B cell (primary cell): ENCODE results near the gene RC3H1. TPM values are rescaled to one million over a fixed set of nuclear protein-coding genes. Genes with fewer than 3 reads are reported as not detected.
A peak's percentile ranks its signal among the peaks of the same experiment; 100 is the strongest.

Experiments used
- ATAC-seq: fragments of 200-7000 bp; cut with Tn5 transposase; one replicate; pipeline ENCODE4 v1.10.0; 2021; ENCODE audit warnings: low read depth, mild to moderate bottlenecking, moderate number of reproducible peaks, moderate library complexity
- CTCF ChIA-PET: fragments of 350-600 bp; sonication (Branson Sonifier 250); formaldehyde crosslinking; loops from one replicate; lab custom pipeline; 2021; ENCODE audit warnings: antibody characterized with exemption, inconsistent platforms; lab: Charles Lee
- POLR2A ChIA-PET: fragments of 350-600 bp; sonication (Branson Sonifier 250); formaldehyde crosslinking; loops from one replicate; lab custom pipeline; 2021; ENCODE audit warnings: antibody characterized with exemption; lab: Charles Lee
- DNase-seq: peaks from one replicate; pipeline ENCODE4 v3.0.0; 2013
- H2AFZ ChIP-seq: 2 replicates; pipeline ENCODE4 v1.6.1; 2012; ENCODE audit warnings: mild to moderate bottlenecking, low read depth, low read length; ENCODE audit not compliant: insufficient read depth, poor library complexity, severe bottlenecking
- H3K27ac ChIP-seq, 2 donors: 1 replicate in 1 of 2; 2 replicates in 1 of 2; pipeline ENCODE4 v1.5.1; 2012 to 2013; ENCODE audit warnings: low read length in 2 of 2, mild to moderate bottlenecking in 2 of 2, moderate library complexity in 1 of 2
- H3K27me3 ChIP-seq, 4 experiments: fragments of 200-600 bp in 1 of 4; sonication (generic) in 1 of 4; replicated peaks in 1 of 4; 1 replicate in 2 of 4; 2 replicates in 2 of 4; pipeline versions ENCODE4 v1.6.1 to v1.7.0; 2013 to 2016; ENCODE audit warnings: low read length in 3 of 4, mild to moderate bottlenecking in 2 of 4, mixed read lengths in 1 of 4, moderate library complexity in 1 of 4; ENCODE audit not compliant: insufficient read depth in 4 of 4, control insufficient read depth in 3 of 4; ENCODE audit errors: control extremely low read depth in 1 of 4
- H3K36me3 ChIP-seq, 2 experiments: replicated peaks in 1 of 2; 1 replicate in 1 of 2; 2 replicates in 1 of 2; pipeline versions ENCODE4 v1.6.1 to v1.7.1; 2013; ENCODE audit warnings: low read length in 1 of 2; ENCODE audit not compliant: insufficient read depth in 2 of 2, control insufficient read depth in 1 of 2; ENCODE audit errors: control extremely low read depth in 1 of 2, extremely low read depth in 1 of 2
- H3K4me1 ChIP-seq, 2 donors: fragments of 200-600 bp in 1 of 2; sonication (generic) in 1 of 2; 1 replicate in 1 of 2; 2 replicates in 1 of 2; pipeline versions ENCODE4 v1.5.1 to v1.6.1; 2013 to 2017; ENCODE audit warnings: low read length in 2 of 2; ENCODE audit not compliant: control insufficient read depth in 2 of 2, insufficient read depth in 2 of 2
- H3K4me2 ChIP-seq: replicated peaks from 2 replicates; pipeline ENCODE3; 2012; ENCODE audit warnings: mild to moderate bottlenecking, low read depth, low read length; ENCODE audit not compliant: poor library complexity, severe bottlenecking
- H3K4me3 ChIP-seq, 5 experiments: fragments of 200-600 bp in 1 of 5; sonication (generic) in 1 of 5; 1 replicate in 3 of 5; 2 replicates in 2 of 5; pipeline versions ENCODE4 v1.5.1 to v1.7.0; 2011 to 2016; ENCODE audit warnings: low read length in 4 of 5, mild to moderate bottlenecking in 4 of 5, low read depth in 2 of 5, control low read depth in 1 of 5, moderate library complexity in 1 of 5; ENCODE audit not compliant: insufficient read depth in 1 of 5; ENCODE audit errors: control extremely low read depth in 1 of 5, extremely low read depth in 1 of 5
- H3K79me2 ChIP-seq: fragments of 200-600 bp; sonication (generic); one replicate; pipeline ENCODE4 v1.6.0; 2016; ENCODE audit warnings: low read length; ENCODE audit not compliant: control insufficient read depth, insufficient read depth
- H3K9ac ChIP-seq: fragments of 200-600 bp; sonication (generic); 2 replicates; pipeline ENCODE4 v1.6.1; 2017; ENCODE audit warnings: mild to moderate bottlenecking, low read length, moderate library complexity
- H3K9me3 ChIP-seq, 3 donors: one replicate each; pipeline versions ENCODE4 v1.6.1 to v1.7.1; 2013; ENCODE audit warnings: low read length in 2 of 3; ENCODE audit not compliant: control insufficient read depth in 2 of 3, insufficient read depth in 1 of 3; ENCODE audit errors: control extremely low read depth in 1 of 3
- H4K20me1 ChIP-seq: 2 replicates; pipeline ENCODE4 v1.6.0; 2012; ENCODE audit warnings: mild to moderate bottlenecking, low read length; ENCODE audit not compliant: insufficient read depth, control insufficient read depth, poor library complexity, severe bottlenecking
- H3K27ac Mint-ChIP-seq: one replicate; pipeline ENCODE4 v1.8.0; 2021; ENCODE audit warnings: mixed read lengths
- H3K27me3 Mint-ChIP-seq: one replicate; pipeline ENCODE4 v1.8.0; 2021; ENCODE audit warnings: mixed read lengths
- H3K4me1 Mint-ChIP-seq: one replicate; pipeline ENCODE4 v1.8.0; 2021; ENCODE audit warnings: mixed read lengths
- H3K4me3 Mint-ChIP-seq: one replicate; pipeline ENCODE4 v1.8.0; 2021; ENCODE audit warnings: mixed read lengths
- H3K9me3 Mint-ChIP-seq: one replicate; pipeline ENCODE4 v1.8.0; 2022; ENCODE audit warnings: mixed read lengths; ENCODE audit not compliant: insufficient read depth
- CTCF ChIP-seq: fragments of 200-600 bp; IDR thresholded peaks from one replicate; pipeline ENCODE4 v1.8.0; 2022; ENCODE audit warnings: antibody characterized with exemption, mild to moderate bottlenecking
- EZH2 ChIP-seq: IDR thresholded peaks from 2 replicates; pipeline ENCODE4 v1.6.1; 2012; ENCODE audit warnings: borderline replicate concordance, low read depth, mild to moderate bottlenecking, moderate library complexity, low read length; ENCODE audit not compliant: insufficient read depth, poor library complexity, severe bottlenecking
- WGBS: methylation state at CpG from one replicate; pipeline ENCODE4 v1.1.5; 2013; ENCODE audit warnings: missing lambda C conversion rate; ENCODE audit not compliant: insufficient coverage; 5-methylcytosine and 5-hydroxymethylcytosine counted together
- intact Hi-C: fragments of 100-400 bp; cut with micrococcal nuclease; formaldehyde crosslinking; loops from one replicate; pipeline ENCODE4 v1.10.0; 2022
- polyA plus RNA-seq: library from polyadenylated mRNA; depleted of rRNA; stranded (reverse); fragments of >200 nt; gene quantifications from 2 replicates; pipeline ENCODE4 v1.2.3, GENCODE V29; 2012
- total RNA-seq, 2 donors: library from RNA; stranded (reverse); fragments of 120-200 nt in 1 of 2; gene quantifications; 1 replicate in 1 of 2; 2 replicates in 1 of 2; pipeline versions ENCODE4 v1.2.3 to v1.2.4, GENCODE V29; 2013 to 2022

The RC3H1 gene
- total and polyA plus RNA-seq, 2 donors (not counting 1 experiment from before 2014, with no cell fraction given), result 6.8 to 84.5 TPM

GRCh38 chr1:174000371-174000770, 21.8 kb downstream of the RC3H1 start:
- no peaks in the 10 kb centered on the region for H3K27me3 ChIP-seq
- peaks cover 95% of the 10 kb centered on the region for H3K79me2 ChIP-seq
- Mint-ChIP-seq H3K4me1 (peaks cover 52% of the 10 kb centered on the region), H3K4me3 (no peak overlapping the region), H3K27me3 (no peaks in the 10 kb centered on the region), H3K27ac (no peak overlapping the region), H3K9me3 (no peaks in the 10 kb centered on the region)
- no peak overlapping the region for H3K27ac ChIP-seq
- H3K4me1 ChIP-seq, result peaks cover 11% of the 10 kb centered on the region in 2 donors
- POLR2A ChIA-PET, result no interaction called here
- intact Hi-C loops, result no loop called here
- H3K36me3 ChIP-seq, result peaks cover 4 to 17% of the 10 kb centered on the region in 2 experiments
- no CpG with 5 or more reads among the region's 3 CpGs for whole genome bisulfite sequencing
- CTCF ChIA-PET, result interaction anchor here (0.5 to 1.9 kb wide), 2 partner anchors 217 to 1125 kb away, joined by 4 to 6 read pairs; no protein-coding TSS in a partner anchor
- TF ChIP-seq CTCF (no peak), EZH2 (no peak)
- ATAC-seq (no peak), DNase-seq (no peak)
- no peak overlapping the region for H3K4me3 ChIP-seq
- no peak overlapping the region for H3K9ac ChIP-seq
- no peak overlapping the region for H3K4me2 ChIP-seq
- no peaks in the 10 kb centered on the region for H3K9me3 ChIP-seq
- H2AFZ ChIP-seq, result no peak overlapping the region
- H4K20me1 ChIP-seq, result peaks cover 75% of the 10 kb centered on the region

- Histone ChIP-seq H4K20me1 (peaks cover 56% of the 10 kb centered on the region), H3K9me3 (no peaks in the 10 kb centered on the region), H3K4me2 (no peak overlapping the region), H3K9ac (no peak overlapping the region), H3K4me1 (peaks cover 4% of the 10 kb centered on the region in 2 donors), H3K27ac (peak overlapping the region in 1 of 2 donors; percentile 0), H3K4me3 (no peak overlapping the region), H3K79me2 (peaks cover 93% of the 10 kb centered on the region), H3K27me3 (no peaks in the 10 kb centered on the region), H3K36me3 (peaks cover 2 to 24% of the 10 kb centered on the region in 2 experiments), H2AFZ (no peak overlapping the region)
- Mint-ChIP-seq H3K4me1 (peaks cover 43% of the 10 kb centered on the region), H3K9me3 (no peaks in the 10 kb centered on the region), H3K4me3 (no peak overlapping the region), H3K27ac (no peak overlapping the region), H3K27me3 (no peaks in the 10 kb centered on the region)
- no peak for DNase-seq
- TF ChIP-seq EZH2 (no peak), CTCF (no peak)
- ATAC-seq, result no peak
- intact Hi-C loops, result no loop called here
- CTCF ChIA-PET, result interaction anchor here (1.0 kb wide), 1 partner anchor 220 kb away, joined by 3 read pairs; no protein-coding TSS in a partner anchor
- no CpG with 5 or more reads among the region's 1 CpG for WGBS
- POLR2A ChIA-PET, result no interaction called here
Observed at GRCh38 chr1:173997791-173998190, 24.4 kb downstream of the RC3H1 start.
